Fibroblast of the aortic adventitia (primary cell): ENCODE data around the gene SLC34A3. TPM values are rescaled to one million over a fixed set of nuclear protein-coding genes. Genes with fewer than 3 reads are reported as not detected.
A peak's percentile ranks its signal among the peaks of the same experiment; 100 is the strongest.

Source experiments
- DNase-seq: peaks from one replicate; pipeline ENCODE4 v3.0.0-alpha.2; 2010; ENCODE audit warnings: low read depth
- H3K4me3 ChIP-seq: 2 replicates; pipeline ENCODE4 v1.5.1; 2011; ENCODE audit warnings: low read depth, mild to moderate bottlenecking, control low read depth, low read length, moderate library complexity
- total RNA-seq: library from RNA; depleted of rRNA; stranded (reverse); fragments of >200 nt; gene quantifications from 2 replicates; pipeline ENCODE4 v1.2.3, GENCODE V29; 2012; ENCODE audit warnings: low replicate concordance
- TF ChIP-seq, protein P1 (sequence below): IDR thresholded peaks from 2 replicates; pipeline ENCODE4 v1.5.1; 2011; ENCODE audit warnings: mild to moderate bottlenecking, low read length, control low read depth, inconsistent platforms; ENCODE audit not compliant: insufficient read depth

The SLC34A3 gene
- total RNA-seq, 1 donor: not detected

DNA sequence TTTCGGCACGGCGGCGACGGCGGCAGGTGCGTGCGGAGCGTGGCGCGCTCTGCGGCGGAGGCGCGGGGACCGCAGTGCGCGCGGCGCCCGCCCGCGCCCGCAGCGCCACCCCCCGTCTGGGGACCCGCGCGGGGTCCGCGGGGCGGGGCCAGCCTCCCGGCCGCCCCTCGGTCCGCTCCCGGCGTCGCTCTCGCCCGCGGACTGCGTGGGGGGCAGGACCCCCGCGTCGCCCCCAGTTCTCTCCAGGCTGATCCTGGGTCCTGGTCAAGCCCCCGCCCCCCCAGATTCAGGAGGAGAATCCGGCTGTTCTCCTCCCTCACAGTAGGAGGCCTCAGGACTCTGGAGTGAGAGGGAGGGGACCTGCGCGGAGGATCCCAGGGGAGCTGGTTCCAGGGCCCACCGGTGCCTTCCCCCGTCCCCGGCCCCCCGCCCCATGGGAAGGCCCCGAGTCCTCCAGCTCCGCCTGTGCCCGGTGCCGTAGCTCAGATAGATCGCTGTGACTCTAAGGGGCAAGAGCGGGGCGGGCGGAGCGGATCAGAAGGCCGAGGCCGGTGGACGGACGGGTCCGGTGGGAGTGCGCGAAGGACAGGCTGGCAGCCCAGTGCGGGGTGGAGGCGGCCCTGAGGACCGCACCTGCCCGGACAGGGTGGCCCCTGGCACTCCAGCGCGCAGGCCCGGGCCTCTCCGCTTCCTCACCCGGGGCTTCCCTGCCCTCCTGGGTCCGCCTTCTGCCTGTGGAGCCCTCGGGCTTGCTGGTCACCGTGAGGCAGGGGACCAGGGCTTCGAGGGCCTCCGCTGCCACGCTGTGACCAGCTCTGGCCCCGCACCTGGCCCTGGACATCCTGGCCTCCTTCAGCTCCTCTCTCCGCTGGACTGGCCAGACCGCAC, 8.3 kb upstream of the SLC34A3 start, which contains the start of gene RNF208:
Gene RNF208, minus strand, starts transcription at position 51 of the 888 bp plus-strand sequence. CDS start 1,028 bp downstream, outside the sequence.
- TF ChIP-seq, protein P1, sequence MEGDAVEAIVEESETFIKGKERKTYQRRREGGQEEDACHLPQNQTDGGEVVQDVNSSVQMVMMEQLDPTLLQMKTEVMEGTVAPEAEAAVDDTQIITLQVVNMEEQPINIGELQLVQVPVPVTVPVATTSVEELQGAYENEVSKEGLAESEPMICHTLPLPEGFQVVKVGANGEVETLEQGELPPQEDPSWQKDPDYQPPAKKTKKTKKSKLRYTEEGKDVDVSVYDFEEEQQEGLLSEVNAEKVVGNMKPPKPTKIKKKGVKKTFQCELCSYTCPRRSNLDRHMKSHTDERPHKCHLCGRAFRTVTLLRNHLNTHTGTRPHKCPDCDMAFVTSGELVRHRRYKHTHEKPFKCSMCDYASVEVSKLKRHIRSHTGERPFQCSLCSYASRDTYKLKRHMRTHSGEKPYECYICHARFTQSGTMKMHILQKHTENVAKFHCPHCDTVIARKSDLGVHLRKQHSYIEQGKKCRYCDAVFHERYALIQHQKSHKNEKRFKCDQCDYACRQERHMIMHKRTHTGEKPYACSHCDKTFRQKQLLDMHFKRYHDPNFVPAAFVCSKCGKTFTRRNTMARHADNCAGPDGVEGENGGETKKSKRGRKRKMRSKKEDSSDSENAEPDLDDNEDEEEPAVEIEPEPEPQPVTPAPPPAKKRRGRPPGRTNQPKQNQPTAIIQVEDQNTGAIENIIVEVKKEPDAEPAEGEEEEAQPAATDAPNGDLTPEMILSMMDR: no peak
- peak within 1 kb of the TSS; percentile 58 for H3K4me3 ChIP-seq
- DNase-seq: no peak

DNA sequence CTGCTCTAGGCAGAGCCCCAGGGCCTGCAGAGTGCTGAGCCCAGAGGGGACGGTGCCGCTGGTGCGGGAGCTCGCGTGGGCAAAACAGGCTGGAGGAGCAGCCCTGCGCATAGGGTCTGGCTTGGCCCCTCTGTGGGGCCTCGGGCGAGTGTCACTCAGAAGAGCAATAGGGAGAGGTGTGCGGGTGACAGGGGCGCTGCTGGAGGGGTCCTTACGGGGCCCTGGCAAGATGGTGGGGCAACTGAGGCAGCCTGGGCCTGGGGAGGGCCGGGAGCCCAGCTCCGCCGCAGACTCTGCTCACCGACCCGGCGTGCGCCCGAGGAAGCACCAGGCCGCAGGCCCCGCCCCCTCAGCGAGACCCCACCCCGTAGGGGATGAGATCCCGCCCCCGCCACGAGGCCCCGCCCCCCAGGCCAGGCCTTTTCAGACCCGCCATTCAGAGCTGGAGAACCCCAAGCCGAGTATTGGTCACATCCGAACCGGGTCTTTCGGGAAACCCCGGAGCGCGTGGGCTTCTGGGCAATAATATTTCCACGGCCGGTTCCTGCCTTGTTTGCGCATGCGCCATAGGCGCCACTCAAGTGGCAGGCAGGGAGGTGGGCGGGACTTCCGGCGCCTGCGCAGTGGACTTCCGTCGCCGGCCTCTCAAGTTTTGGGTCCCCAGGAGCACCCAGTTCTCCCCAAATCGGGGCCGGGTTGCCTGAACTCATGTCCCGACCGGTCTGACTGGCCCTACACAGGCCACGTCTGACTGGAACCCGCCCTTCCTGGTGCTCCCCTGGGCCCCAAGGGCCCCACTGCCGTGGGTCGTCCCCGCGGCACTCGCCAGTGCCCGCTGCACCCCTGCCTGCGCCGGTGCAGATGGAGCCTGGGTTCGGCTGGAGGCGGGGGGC, 7.4 kb upstream of the SLC34A3 start:
- peak overlapping the region; percentile 80 for H3K4me3 ChIP-seq
- TF ChIP-seq, protein P1: no peak
- DNase-seq: peak; percentile 99

DNA sequence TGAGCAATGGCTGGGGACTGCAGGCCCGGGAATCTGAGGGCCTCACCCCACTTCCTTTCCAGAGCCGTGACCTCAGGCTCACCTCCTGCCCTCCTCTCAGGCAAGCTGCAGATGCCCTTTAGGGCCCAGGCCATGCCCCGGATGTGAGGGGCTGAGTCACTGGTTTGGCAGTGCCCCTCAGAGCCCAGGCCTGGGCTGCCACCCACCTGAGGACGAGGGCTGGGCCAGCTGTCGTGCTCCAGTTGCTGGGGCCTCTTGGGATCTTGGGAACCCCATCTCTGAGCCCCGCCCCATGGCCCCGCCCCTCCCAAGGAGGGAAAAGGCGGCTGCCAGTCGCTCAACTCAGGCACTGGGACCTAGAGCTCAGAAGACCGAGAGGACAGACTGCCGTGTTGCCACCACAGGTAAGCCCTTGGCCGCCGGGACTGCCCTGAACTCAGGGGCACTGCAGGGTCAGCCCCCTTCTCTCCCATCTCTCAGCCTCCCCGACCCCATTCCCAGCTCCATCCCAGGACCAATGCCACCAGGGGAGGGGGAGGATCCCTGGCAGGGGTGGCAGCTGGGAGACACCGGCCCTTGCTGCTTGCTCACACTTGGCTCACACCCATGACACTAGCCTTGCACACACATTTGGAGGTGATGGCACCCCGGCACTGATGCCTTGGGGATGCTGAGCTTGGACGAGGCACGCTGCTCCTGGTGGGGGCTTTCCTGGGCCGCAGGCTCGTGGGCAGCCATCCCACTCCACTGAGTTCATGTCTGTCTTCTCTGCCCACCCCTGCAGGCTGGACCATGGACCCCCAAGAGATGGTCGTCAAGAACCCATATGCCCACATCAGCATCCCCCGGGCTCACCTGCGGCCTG, 5.6 kb upstream of the SLC34A3 start, which contains the start of gene CYSRT1:
Gene CYSRT1, plus strand, starts transcription at position 345 of the 865 bp plus-strand sequence. Its CDS starts 448 bp downstream, at position 793.
- peak within 1 kb of the TSS; percentile 80 for H3K4me3 ChIP-seq
- TF ChIP-seq, protein P1: no peak
- DNase-seq: no peak

DNA sequence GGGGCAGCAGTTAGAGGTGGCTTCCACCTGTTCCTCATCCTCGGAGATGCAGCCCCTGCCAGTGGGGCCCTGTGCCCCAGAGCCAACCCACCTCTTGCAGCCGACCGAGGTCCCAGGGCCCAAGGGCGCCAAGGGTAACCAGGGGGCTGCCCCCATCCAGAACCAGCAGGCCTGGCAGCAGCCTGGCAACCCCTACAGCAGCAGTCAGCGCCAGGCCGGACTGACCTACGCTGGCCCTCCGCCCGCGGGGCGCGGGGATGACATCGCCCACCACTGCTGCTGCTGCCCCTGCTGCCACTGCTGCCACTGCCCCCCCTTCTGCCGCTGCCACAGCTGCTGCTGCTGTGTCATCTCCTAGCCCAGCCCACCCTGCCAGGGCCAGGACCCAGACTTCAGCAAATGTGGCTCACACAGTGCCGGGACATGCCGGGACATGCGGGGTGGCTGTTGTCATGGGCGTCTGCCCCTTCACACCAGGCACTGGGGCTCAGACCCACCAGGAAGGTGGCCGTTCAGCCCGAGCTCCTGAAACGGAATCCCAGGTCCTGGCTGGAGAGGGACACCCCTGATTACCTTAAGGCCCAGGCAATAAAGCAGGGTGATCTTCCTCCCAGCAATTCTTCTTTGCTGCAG, 4.9 kb upstream of the SLC34A3 start:
- TF ChIP-seq, protein P1: no peak
- no peak overlapping the region for H3K4me3 ChIP-seq
- no peak for DNase-seq

DNA sequence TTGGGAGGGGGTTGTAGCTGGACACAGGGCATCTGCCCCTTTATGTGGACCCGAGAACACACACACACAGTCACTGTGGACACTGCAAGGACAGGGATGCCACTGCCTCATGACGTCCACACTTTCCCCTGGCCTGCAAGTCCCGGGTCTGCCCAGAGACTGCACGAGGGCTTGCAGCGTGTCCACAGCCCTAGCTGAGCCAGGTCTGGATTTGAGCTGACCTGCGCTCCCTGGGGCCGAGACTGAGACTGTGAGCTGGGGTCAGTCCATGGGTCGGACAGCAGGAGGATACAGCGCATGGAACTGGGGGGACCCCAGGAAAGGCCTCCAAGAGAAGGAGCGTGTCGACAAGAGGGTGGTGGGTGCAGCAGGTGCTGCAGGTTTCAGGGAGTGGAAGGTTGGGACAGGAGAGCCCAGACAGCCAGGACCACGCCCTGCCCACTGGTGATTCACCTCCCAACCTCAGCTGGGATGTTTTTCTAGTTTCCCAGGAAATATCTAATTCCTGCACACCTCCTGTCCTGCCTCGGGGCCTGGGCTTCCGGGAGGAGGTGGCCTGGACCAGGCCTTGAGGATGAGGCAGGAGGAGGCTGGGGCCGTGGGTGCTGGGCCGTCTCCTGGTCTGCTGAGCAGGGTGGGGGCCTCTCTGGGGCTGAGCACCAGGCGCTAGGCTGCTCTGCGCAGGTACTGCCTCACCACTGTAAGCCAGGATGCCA, 4.2 kb upstream of the SLC34A3 start:
- DNase-seq: no peak
- H3K4me3 ChIP-seq: no peak overlapping the region
- TF ChIP-seq, protein P1: no peak
